ENCODE measurements around the gene KRT4.

Gene KRT4

DNA sequence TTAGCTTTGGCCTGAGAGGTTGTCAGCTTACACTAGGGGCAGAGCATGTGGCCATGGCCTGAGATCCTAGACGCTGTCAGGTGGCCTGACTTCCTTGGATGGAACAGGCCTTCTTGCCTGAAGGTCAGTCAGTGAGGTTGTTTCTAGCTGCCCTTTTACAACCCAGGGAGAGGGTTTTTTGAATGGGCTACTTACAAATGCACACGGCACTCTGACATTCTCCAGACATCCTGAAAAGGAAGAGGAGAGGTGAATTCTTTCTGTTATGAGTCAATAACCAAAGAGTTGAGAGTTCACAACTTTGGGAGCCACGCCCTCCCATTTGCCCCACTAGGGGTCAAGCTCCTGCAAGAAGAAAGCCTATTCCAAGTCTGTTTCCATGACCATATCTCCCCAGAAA is 44.6 kb downstream of the KRT4 start:
- no peaks in the 10 kb centered on the region for H3K36me3 ChIP-seq (ENCODE audit: control insufficient read depth in 4 of 4, insufficient read depth in 4 of 4, low read length in 3 of 4)
- CTCF ChIA-PET, result no interaction called here
- peaks cover 0 to 8% (median 0%) of the 10 kb centered on the region in 5 experiments for H3K27me3 ChIP-seq (replicated peaks in 2 of 5; ENCODE audit: control insufficient read depth in 4 of 5, insufficient read depth in 5 of 5, low read length in 4 of 5)
- H3K4me1 ChIP-seq (ENCODE audit: control extremely low read depth in 1 of 4, control insufficient read depth in 4 of 4, insufficient read depth in 4 of 4, low read length in 3 of 4), result no peaks in the 10 kb centered on the region
- DNase-seq, result no peak
- H3K4me3 ChIP-seq (ENCODE audit: control insufficient read depth in 1 of 7, extremely low read depth in 1 of 7, insufficient read depth in 4 of 7, low read depth in 2 of 7, low read length in 6 of 7), result no peak overlapping the region
- no peaks in the 10 kb centered on the region for H3K9me3 ChIP-seq (ENCODE audit: control extremely low read depth in 1 of 5, control insufficient read depth in 4 of 5, insufficient read depth in 2 of 5, low read depth in 1 of 5, low read length in 4 of 5)
- POLR2A ChIA-PET, result no interaction called here
- 52% methylated on average over 2 of the region's 3 CpGs for WGBS (ENCODE audit: insufficient coverage)
- no peak overlapping the region for H3K27ac ChIP-seq (ENCODE audit: insufficient read depth in 1 of 2, low read depth in 1 of 2, low read length in 2 of 2, poor library complexity in 1 of 2, severe bottlenecking in 2 of 2)

- Histone ChIP-seq H3K4me1 (ENCODE audit: control extremely low read depth in 1 of 4, control insufficient read depth in 4 of 4, insufficient read depth in 4 of 4, low read length in 3 of 4) (no peaks in the 10 kb centered on the region), H3K27ac (ENCODE audit: insufficient read depth in 1 of 2, low read depth in 1 of 2, low read length in 2 of 2, poor library complexity in 1 of 2, severe bottlenecking in 2 of 2) (no peak overlapping the region), H3K9me3 (ENCODE audit: control extremely low read depth in 1 of 5, control insufficient read depth in 4 of 5, insufficient read depth in 2 of 5, low read depth in 1 of 5, low read length in 4 of 5) (no peaks in the 10 kb centered on the region), H3K4me3 (ENCODE audit: control insufficient read depth in 1 of 7, extremely low read depth in 1 of 7, insufficient read depth in 4 of 7, low read depth in 2 of 7, low read length in 6 of 7) (no peak overlapping the region), H3K36me3 (ENCODE audit: control insufficient read depth in 4 of 4, insufficient read depth in 4 of 4, low read length in 3 of 4) (no peaks in the 10 kb centered on the region), H3K27me3 (replicated peaks in 2 of 5; ENCODE audit: control insufficient read depth in 4 of 5, insufficient read depth in 5 of 5, low read length in 4 of 5) (peaks cover 0 to 10% (median 0%) of the 10 kb centered on the region in 5 experiments)
- no peak for DNase-seq
- ChIA-PET POLR2A (no interaction called here), CTCF (no interaction called here)
- 94% methylated on average over 8 of the region's 10 CpGs for WGBS (ENCODE audit: insufficient coverage)
Observed at GRCh38 chr12:52768479-52769200, 45.3 kb downstream of the KRT4 start.

DNA sequence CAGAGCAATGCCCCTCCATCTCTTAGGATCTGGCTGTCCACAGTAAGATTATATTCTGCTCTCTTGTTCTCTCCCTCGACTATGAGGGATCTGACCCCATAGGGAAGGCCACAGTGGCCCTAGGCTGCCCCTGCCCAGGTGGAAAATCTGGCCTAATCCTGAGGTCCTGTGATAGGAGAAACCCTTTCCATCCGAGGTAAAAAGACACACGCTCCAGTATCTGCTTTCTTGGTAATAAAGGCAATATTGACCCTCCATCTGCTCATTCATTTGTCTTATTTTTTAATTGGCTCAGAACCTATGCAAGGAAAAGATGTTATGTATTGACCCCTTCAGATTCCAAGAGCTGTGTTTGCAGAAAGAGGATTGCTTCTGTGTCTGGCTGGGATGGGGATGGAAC is 46.5 kb downstream of the KRT4 start:
- WGBS (ENCODE audit: insufficient coverage), result 100% methylated on average over 2 of the region's 3 CpGs
- H3K9me3 ChIP-seq (ENCODE audit: control extremely low read depth in 1 of 5, control insufficient read depth in 4 of 5, insufficient read depth in 2 of 5, low read depth in 1 of 5, low read length in 4 of 5), result peaks cover 0 to 3% (median 0%) of the 10 kb centered on the region in 5 experiments
- H3K27me3 ChIP-seq (replicated peaks in 2 of 5; ENCODE audit: control insufficient read depth in 4 of 5, insufficient read depth in 5 of 5, low read length in 4 of 5), result peaks cover 0 to 7% (median 0%) of the 10 kb centered on the region in 5 experiments
- H3K4me1 ChIP-seq (ENCODE audit: control extremely low read depth in 1 of 4, control insufficient read depth in 4 of 4, insufficient read depth in 4 of 4, low read length in 3 of 4), result no peaks in the 10 kb centered on the region
- ChIA-PET POLR2A (interaction anchor here (0.5 kb wide), 1 partner anchor 64 kb away, joined by 4 read pairs; no protein-coding TSS in a partner anchor), CTCF (no interaction called here)
- no peak overlapping the region for H3K27ac ChIP-seq (ENCODE audit: insufficient read depth in 1 of 2, low read depth in 1 of 2, low read length in 2 of 2, poor library complexity in 1 of 2, severe bottlenecking in 2 of 2)
- DNase-seq, result no peak
- H3K36me3 ChIP-seq (ENCODE audit: control insufficient read depth in 4 of 4, insufficient read depth in 4 of 4, low read length in 3 of 4), result no peaks in the 10 kb centered on the region
- H3K4me3 ChIP-seq (ENCODE audit: control insufficient read depth in 1 of 7, extremely low read depth in 1 of 7, insufficient read depth in 4 of 7, low read depth in 2 of 7, low read length in 6 of 7), result no peak overlapping the region

GRCh38 chr12:52767020-52767379 is 46.9 kb downstream of the KRT4 start:
- peaks cover 0 to 6% (median 0%) of the 10 kb centered on the region in 5 experiments for H3K27me3 ChIP-seq (replicated peaks in 2 of 5; ENCODE audit: control insufficient read depth in 4 of 5, insufficient read depth in 5 of 5, low read length in 4 of 5)
- 100% methylated on average over 1 of the region's 1 CpG for WGBS (ENCODE audit: insufficient coverage)

DNA sequence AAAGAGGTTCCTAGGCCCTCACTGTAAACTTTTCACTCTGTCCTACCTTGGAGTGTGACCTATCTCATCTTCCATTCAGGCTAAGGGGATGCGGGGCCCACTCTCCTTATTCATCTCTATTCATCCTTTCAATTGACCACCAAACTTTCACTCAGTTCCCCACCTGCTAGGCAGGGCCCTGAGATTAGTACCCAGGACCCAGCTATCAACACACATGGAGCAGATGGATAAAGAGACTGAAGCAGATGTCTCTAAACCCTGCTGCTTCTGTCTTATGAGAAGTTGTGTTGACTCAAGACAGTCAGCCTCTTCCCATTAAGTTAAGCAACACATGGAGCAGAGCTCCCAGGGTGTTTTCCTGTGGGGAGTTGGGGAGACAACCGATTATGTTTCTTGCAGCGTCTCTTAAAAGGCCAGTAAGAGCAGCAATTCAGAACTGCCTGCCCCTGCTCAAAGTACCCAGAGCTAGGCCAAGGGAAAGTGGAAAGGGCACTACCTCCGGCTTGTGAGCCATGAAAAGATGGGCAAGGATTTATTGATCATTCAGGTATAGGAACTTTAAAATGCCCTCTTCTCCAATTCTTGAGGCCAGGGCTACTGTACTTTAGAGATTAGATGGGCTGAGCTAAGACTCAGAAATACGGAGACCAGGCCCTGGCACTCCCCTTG is 47.4 kb downstream of the KRT4 start:
- WGBS (ENCODE audit: insufficient coverage), result 98% methylated on average over 5 of the region's 5 CpGs
- H3K27ac ChIP-seq (ENCODE audit: insufficient read depth in 1 of 2, low read depth in 1 of 2, low read length in 2 of 2, poor library complexity in 1 of 2, severe bottlenecking in 2 of 2), result no peak overlapping the region
- H3K36me3 ChIP-seq (ENCODE audit: control insufficient read depth in 4 of 4, insufficient read depth in 4 of 4, low read length in 3 of 4), result no peaks in the 10 kb centered on the region
- peaks cover 0 to 11% (median 3%) of the 10 kb centered on the region in 5 experiments for H3K9me3 ChIP-seq (ENCODE audit: control extremely low read depth in 1 of 5, control insufficient read depth in 4 of 5, insufficient read depth in 2 of 5, low read depth in 1 of 5, low read length in 4 of 5)
- no peak for DNase-seq
- ChIA-PET POLR2A (no interaction called here), CTCF (no interaction called here)
- no peak overlapping the region for H3K4me3 ChIP-seq (ENCODE audit: control insufficient read depth in 1 of 7, extremely low read depth in 1 of 7, insufficient read depth in 4 of 7, low read depth in 2 of 7, low read length in 6 of 7)
- H3K27me3 ChIP-seq (replicated peaks in 2 of 5; ENCODE audit: control insufficient read depth in 4 of 5, insufficient read depth in 5 of 5, low read length in 4 of 5), result peaks cover 0 to 6% (median 0%) of the 10 kb centered on the region in 5 experiments
- H3K4me1 ChIP-seq (ENCODE audit: control extremely low read depth in 1 of 4, control insufficient read depth in 4 of 4, insufficient read depth in 4 of 4, low read length in 3 of 4), result no peaks in the 10 kb centered on the region

More at GRCh38 chr12:52767020-52767379, 46.9 kb downstream of the KRT4 start:
- H3K36me3 ChIP-seq (ENCODE audit: control insufficient read depth in 4 of 4, insufficient read depth in 4 of 4, low read length in 3 of 4), result no peaks in the 10 kb centered on the region
- H3K27ac ChIP-seq (ENCODE audit: insufficient read depth in 1 of 2, low read depth in 1 of 2, low read length in 2 of 2, poor library complexity in 1 of 2, severe bottlenecking in 2 of 2), result no peak overlapping the region
- no peak overlapping the region for H3K4me3 ChIP-seq (ENCODE audit: control insufficient read depth in 1 of 7, extremely low read depth in 1 of 7, insufficient read depth in 4 of 7, low read depth in 2 of 7, low read length in 6 of 7)
- ChIA-PET CTCF (no interaction called here), POLR2A (no interaction called here)
- DNase-seq, result no peak
- no peaks in the 10 kb centered on the region for H3K4me1 ChIP-seq (ENCODE audit: control extremely low read depth in 1 of 4, control insufficient read depth in 4 of 4, insufficient read depth in 4 of 4, low read length in 3 of 4)
- H3K9me3 ChIP-seq (ENCODE audit: control extremely low read depth in 1 of 5, control insufficient read depth in 4 of 5, insufficient read depth in 2 of 5, low read depth in 1 of 5, low read length in 4 of 5), result peaks cover 0 to 7% (median 1%) of the 10 kb centered on the region in 5 experiments

DNA sequence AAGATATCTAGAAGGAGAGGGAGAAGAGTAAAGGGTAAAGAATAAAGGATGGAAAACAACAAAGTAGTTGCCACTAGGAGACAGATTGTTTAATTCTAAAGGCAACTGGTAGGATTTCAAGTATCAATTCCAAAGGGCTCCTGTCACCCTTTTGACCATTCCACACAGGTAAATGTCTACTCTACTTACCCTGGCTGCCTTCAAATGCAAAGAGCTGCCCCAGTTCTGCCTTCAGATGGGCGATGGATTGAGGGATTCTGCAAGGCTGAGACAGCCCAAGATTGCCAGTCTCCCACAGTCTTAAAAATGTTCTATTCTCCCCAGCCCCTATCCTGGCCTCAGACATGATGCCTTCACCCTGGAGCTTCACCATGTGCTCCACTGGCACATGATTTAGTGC is 48.2 kb downstream of the KRT4 start:
- POLR2A ChIA-PET, result no interaction called here
- 100% methylated on average over 1 of the region's 1 CpG for WGBS (ENCODE audit: insufficient coverage)
- Histone ChIP-seq H3K4me1 (ENCODE audit: control extremely low read depth in 1 of 4, control insufficient read depth in 4 of 4, insufficient read depth in 4 of 4, low read length in 3 of 4) (no peaks in the 10 kb centered on the region), H3K4me3 (ENCODE audit: control insufficient read depth in 1 of 7, extremely low read depth in 1 of 7, insufficient read depth in 4 of 7, low read depth in 2 of 7, low read length in 6 of 7) (no peak overlapping the region), H3K36me3 (ENCODE audit: control insufficient read depth in 4 of 4, insufficient read depth in 4 of 4, low read length in 3 of 4) (no peaks in the 10 kb centered on the region), H3K27ac (ENCODE audit: insufficient read depth in 1 of 2, low read depth in 1 of 2, low read length in 2 of 2, poor library complexity in 1 of 2, severe bottlenecking in 2 of 2) (no peak overlapping the region), H3K9me3 (ENCODE audit: control extremely low read depth in 1 of 5, control insufficient read depth in 4 of 5, insufficient read depth in 2 of 5, low read depth in 1 of 5, low read length in 4 of 5) (peaks cover 0 to 14% (median 4%) of the 10 kb centered on the region in 5 experiments), H3K27me3 (replicated peaks in 2 of 5; ENCODE audit: control insufficient read depth in 4 of 5, insufficient read depth in 5 of 5, low read length in 4 of 5) (peaks cover 0 to 6% (median 0%) of the 10 kb centered on the region in 5 experiments)
- DNase-seq, result no peak
- CTCF ChIA-PET, result no interaction called here

DNA sequence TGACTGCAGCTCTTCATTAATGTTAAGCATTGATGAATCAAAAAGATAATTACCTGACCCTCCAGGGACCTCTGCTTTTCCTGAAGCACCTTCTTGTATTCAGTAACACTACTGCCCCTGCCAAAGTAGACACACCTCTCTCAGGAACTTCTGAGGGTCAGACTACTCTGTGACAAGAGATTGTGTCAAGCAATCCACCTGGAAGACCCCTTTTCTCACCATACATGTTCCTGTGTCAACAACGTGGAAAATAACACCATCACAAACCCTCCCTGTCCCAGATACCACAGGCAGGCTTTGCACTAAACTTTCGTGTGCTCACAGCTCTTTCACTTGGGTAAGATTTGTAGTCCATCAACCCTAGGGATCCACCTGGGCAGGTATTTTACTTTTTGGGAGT is 49.9 kb downstream of the KRT4 start:
- H3K4me3 ChIP-seq (ENCODE audit: control insufficient read depth in 1 of 7, extremely low read depth in 1 of 7, insufficient read depth in 4 of 7, low read depth in 2 of 7, low read length in 6 of 7), result no peak overlapping the region
- CTCF ChIA-PET, result interaction anchor here (1.2 to 1.3 kb wide), 2 partner anchors 9 to 14 kb away, joined by 3 read pairs; no protein-coding TSS in a partner anchor
- H3K27ac ChIP-seq (ENCODE audit: insufficient read depth in 1 of 2, low read depth in 1 of 2, low read length in 2 of 2, poor library complexity in 1 of 2, severe bottlenecking in 2 of 2), result no peak overlapping the region
- POLR2A ChIA-PET, result no interaction called here
- H3K4me1 ChIP-seq (ENCODE audit: control extremely low read depth in 1 of 4, control insufficient read depth in 4 of 4, insufficient read depth in 4 of 4, low read length in 3 of 4), result no peaks in the 10 kb centered on the region
- WGBS (ENCODE audit: insufficient coverage), result 100% methylated on average over 1 of the region's 2 CpGs
- no peaks in the 10 kb centered on the region for H3K36me3 ChIP-seq (ENCODE audit: control insufficient read depth in 4 of 4, insufficient read depth in 4 of 4, low read length in 3 of 4)
- no peak for DNase-seq
- H3K9me3 ChIP-seq (ENCODE audit: control extremely low read depth in 1 of 5, control insufficient read depth in 4 of 5, insufficient read depth in 2 of 5, low read depth in 1 of 5, low read length in 4 of 5), result peaks cover 0 to 28% (median 14%) of the 10 kb centered on the region in 5 experiments
- H3K27me3 ChIP-seq (replicated peaks in 2 of 5; ENCODE audit: control insufficient read depth in 4 of 5, insufficient read depth in 5 of 5, low read length in 4 of 5), result peaks cover 0 to 6% (median 0%) of the 10 kb centered on the region in 5 experiments
